NCI-H1092 treated with DMSO at 0.1 percent for 48 hours (cell line): ENCODE measurements around the gene TSBP1.

Source experiments
- DNase-seq: peaks from one replicate; lab custom pipeline; 2025; lab: John Stamatoyannopoulos, UW

The TSBP1 gene

GRCh38 chr6:32371803-32372202, at the start of gene TSBP1:
TSBP1 (minus strand) TSS chr6:32371903; CDS start chr6:32371706, 197 bp downstream.
- DNase-seq: no peak

GRCh38 chr6:32416036-32416435, 44.3 kb upstream of the TSBP1 start:
- DNase-seq: no peak

- peak; percentile 11 for DNase-seq
Observed at GRCh38 chr6:32415521-32416019, 43.9 kb upstream of the TSBP1 start.

- DNase-seq: peak; percentile 41
Observed at GRCh38 chr6:32413427-32414047, 41.8 kb upstream of the TSBP1 start.

DNA sequence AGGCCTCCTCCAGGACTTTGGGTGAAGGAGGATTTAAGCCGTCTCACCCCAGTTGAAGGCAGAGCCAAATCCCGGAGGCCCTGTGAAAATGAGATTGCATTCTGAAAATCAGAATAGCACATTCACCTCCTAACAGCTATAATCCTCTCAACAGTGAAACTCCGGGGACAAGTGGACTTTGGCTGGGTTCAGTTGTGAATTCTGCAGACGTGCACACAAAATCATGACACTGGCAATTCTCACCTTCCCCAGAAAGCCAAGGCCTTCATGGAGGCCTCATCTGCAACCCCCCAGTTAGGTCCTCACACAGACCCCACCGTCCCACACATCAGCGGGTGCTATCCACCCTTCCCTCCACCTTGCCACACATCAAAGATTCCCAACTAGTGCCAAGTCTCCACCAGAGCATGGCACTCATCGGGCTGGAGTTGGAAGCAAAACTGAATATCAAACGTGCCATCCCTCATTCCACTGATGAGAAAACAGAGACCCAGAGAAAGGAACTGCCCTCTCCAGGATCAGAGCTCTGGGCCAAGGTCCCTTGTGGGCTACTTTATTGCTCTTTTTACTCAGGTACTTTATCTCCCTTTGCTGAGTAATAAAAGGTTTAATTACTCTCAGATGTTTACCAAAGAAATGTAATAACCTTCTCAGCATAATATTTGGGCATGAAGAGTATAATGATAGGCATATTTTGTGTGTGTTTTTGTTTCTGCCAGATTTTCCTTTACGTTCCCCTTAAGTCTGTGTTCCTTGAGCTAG, 40.0 kb upstream of the TSBP1 start:
- DNase-seq: no peak

DNA sequence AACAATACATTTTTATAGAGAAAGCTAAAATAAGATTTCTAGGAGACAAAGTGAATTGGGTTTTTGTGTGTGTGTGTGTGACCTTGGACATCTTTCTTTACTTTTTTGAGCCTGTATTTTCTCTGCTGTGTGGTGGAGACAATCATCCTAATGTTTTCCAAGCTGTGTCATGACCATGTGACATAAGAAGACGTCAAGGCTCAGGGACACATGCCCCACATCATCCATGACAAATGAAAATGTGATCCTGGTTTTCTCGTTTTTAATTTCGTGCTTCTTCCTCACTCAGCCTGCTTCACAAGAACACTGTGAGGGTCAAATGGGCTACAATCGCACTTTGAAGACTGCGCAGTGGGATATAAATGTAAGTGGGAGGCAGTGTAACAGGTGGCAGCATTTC, 39.2 kb upstream of the TSBP1 start:
- no peak for DNase-seq

- no peak for DNase-seq
Observed at GRCh38 chr6:32406857-32407256, 35.2 kb upstream of the TSBP1 start, which contains the start of gene BTNL2. BTNL2 (minus strand) TSS chr6:32407181; CDS start chr6:32407123, 58 bp downstream.

DNA sequence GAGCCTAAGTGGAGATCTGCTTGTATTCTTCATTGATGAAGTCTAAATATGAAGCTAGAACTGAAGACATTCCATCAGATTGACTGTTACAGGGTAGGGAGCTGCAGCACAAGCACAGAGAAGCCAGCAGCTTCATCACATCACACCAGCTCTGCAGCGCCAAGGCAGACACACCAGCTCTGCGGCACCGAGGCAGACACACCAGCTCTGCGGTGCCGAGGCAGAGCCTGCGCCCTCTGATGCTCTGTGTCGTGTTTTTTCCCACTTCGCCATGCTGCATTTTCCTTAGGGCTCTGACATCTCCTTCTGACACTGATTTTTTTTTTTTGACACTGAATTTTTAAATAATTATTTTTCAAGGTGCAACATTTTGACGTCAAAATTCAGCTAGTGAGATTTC, 34.5 kb upstream of the TSBP1 start:
- DNase-seq: no peak

DNA sequence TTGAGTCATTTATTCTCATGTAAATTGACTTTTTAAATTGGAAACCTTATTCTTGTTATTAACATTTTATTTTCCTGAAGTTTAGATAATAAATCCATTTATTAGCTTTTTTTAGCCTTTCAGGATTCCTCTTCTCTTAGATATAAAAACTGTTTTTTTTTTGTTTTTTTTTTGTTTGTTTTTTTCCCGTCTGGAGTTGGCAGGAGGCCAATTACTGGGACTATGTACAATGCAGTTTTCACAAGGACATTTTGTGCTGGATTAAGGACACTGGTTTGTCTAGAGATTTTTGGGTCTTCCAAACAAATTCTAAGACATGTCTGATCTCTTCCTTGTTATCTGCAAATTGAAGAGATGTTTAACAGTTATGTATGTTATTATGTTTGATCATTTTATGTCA, 34.0 kb upstream of the TSBP1 start:
- no peak for DNase-seq

DNA sequence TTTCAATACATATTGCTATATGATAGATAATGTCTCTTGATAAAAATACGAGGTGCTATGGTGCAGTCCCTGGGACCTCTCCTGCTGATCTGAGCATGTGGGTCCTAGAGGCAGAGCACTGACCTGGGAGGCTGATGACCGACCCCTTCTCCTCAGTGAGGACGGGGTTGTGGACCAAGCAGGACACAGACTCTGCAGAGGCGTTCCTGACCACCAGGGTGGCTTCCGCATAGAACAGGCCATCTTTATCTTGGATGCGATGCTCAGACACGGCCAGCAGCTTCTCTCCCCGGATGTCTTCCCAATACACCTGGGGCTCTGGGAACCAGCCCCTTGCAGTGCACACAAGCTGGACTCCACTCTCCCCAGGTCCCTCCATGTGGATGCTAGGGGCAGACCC, 31.1 kb upstream of the TSBP1 start:
- no peak for DNase-seq

DNA sequence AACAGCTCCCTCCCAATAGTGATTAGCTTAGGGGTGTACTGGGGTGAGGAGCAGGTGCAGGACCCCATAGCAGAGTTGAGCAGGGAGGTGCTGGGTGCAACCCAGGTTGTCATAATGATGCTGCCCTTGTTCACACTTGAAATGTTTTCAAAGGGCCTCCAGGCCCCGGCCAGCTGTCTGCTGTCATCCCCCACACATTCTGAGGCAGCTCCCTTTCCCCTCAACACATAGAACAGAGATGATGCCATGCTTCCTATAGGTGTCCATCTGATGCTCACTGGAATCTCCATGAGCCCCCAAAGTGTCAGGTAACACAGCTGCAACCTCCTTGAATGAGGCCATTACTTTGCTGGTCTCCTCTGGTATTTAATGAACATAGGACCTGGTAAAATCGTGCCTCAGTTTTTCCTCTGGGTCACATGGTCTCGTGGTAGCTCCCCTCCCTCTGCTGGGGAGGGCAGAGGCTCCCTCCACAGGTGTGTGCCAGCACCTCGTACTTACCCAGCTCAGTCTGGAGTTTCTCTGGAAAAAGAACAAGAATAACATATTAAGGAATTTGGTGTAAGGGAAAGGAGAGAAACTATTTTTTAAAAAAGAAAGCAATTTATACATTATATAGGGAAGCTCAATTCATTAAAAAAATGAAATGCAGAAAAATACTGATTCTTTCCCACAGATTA, 29.7 kb upstream of the TSBP1 start:
- no peak for DNase-seq

DNA sequence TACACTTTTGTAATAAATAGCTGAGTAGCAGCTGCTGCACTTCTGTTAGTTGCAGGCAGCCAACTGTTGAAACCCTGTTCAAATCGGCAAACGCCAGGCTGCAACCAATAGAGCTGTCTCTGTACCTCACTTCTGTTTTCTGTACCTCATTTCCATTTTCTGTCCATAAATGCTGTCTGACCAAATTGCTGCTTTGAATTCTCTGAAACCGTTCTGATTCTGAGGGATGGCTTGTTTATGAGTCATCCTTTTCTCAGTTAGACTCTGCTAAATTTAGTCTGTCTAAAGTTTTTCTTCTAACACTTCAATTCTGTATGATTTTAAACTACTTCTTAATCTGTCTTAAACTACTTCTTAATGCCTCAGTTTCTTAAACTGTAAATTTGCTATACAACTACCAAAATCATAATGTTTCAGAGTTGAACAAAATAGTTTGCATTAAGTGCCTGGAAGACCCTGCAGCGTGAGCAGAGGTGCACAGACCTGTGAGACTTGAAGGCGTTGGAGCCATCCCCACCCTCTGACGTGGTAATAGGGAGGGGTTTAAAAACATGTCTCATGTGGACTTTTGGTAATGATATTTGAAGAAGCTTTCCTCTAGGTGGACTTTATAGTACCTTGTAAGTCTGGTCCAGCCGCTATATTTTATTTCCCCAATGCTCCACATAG, 25.7 kb upstream of the TSBP1 start:
- DNase-seq: no peak

- no peak for DNase-seq
Observed at GRCh38 chr6:32396028-32396427, 24.3 kb upstream of the TSBP1 start.

DNA sequence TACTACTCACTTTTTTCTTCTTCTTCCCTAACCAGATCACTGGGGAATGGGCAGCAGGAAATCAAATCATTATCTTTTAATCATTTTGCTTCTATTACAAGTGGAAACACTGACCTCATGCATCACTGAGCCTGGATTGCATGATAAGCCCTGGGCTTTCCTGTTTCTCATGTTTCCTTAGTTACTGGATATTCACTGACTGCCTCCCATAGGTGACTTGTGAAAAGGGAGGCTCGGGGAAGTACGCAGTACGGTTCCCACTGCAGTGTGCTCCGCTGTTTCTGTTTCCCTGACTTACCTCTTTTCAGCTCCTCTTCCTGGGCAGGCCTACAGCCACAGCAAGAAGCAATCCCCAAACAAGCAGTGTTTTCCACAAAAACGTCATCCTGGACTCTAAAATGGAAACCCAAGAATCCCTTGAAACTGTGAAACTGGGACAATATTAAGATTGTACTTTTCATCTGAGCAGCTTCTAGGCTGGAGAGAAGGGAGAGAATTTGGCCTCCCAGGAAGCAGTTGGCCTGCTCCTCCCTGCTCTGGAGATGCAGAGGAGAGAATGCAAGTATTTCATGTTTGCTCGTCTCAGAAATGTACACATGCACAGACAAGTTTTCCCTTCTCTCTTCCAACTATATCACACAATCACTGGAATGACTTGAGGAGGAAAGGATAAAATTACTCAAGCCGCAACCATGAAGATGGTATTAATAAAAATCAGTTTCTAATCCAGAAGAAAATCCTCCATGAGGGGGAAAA, 22.1 kb upstream of the TSBP1 start:
- DNase-seq: no peak

DNA sequence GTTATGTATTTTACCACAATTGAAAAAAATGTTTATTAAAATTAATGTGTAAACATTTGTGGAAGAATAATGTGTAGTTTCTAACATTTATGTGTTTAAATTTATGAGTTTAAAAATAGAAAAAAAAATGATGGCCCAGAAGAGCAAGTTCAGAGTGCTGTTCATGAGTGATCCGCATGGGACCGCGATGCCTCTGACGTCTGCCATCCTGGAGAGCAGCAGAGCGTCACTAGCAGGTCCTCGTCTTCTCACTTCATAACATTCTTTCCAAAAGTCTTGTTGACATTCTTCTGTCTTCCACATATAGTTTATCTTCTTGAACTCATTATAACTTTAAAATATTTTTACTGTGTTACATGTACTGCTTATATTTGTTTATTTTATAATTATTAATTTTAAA, 19.8 kb upstream of the TSBP1 start:
- DNase-seq: no peak

DNA sequence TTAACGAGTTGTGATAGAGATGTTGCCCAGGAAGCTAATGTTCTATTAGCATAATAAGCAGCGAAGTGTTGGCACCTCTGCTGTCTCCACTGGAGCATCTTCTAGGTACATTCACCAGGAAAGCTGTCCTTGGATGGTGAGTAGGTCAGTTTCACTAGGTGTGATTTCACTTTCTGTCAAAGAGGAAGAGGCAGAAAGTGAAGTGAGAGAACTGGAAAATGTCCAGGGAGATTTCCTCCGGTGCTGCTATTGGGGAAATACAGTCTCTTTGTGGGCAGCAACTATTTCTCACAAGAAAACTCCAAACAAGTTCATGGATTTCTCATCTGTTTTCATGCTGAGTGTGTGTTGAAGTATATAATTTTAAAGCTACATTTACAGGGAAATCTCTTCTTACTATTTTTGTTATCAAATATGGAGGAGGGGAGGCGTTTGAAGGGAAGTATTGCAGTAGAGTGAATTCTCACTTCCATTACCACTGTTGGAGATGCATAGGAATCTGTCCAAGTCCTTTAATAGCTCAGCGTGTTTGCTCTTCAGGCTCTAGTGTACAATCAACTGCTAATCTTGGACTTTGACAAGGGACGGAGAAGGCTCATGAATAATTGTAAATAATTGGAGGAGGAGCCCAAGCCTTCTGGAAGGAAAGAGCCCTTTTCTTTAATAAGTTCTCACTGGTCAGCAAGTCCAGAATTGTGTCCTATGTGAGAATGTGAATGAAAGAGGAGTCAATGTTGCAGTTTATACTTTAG, 16.1 kb upstream of the TSBP1 start:
- DNase-seq: no peak

DNA sequence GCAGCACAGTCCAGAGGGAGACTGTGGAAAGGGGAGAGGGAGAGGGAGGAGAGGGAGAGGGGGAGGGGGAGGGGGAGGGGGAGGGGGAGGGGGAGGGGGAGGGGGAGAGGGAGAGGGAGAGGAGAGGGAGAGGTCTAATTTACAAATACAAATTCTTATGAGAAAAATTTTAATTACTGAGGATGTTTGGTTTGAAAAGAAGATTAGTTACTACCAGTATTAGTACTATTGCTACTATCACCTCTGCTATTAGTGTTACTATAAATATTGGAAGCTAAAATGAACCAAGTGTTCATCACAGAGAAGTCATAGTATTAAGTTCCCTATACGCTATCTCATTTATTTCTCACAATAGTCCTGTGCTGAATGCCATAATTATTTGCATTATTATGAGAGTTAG, 14.3 kb upstream of the TSBP1 start:
- DNase-seq: no peak

- DNase-seq: no peak
Observed at GRCh38 chr6:32382757-32383420, 11.2 kb upstream of the TSBP1 start.

DNA sequence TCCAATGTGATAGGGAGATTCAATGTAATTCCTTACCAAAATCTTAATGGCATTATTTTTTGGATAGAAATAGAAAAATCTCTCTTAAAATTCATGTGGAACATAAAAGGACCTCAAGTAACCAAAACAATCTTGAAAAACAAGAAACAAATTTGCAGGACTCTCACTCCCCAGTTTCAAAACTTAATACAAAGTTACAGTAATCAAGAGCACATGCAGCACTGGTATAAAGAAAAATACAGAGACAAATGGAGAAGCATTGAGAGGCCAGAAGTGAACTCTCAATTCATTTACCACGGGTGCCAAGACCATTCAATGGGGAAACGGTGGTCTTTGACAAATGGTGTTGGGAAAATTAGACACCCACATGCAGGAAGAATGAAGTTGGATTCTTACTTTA, 7.8 kb upstream of the TSBP1 start:
- no peak for DNase-seq
